Subcutaneous adipose tissue (tissue), 4 donors: ENCODE data around the gene CBFA2T3. TPM values are rescaled to one million over a fixed set of nuclear protein-coding genes. Genes with fewer than 3 reads are reported as not detected.

Experiments
- total RNA-seq, 4 donors: library from RNA; depleted of rRNA; stranded (reverse); fragments of >200 nt; gene quantifications; one replicate each; pipeline ENCODE4 v1.1.0, GENCODE V29; 2016
- TF ChIP-seq, protein P1 (sequence below): fragments of 450-650 bp; IDR thresholded peaks from one replicate; pipeline ENCODE4 v1.5.1; 2016; ENCODE audit warnings: low read depth, mild to moderate bottlenecking, control low read depth, antibody characterized with exemption, moderate library complexity

Gene CBFA2T3
- total RNA-seq, 4 donors from 2014 or later = 0.49 to 6.6 (median 1.1) TPM

GRCh38 chr16:88875703-88876234 lies 101.2 kb downstream of the CBFA2T3 start:
- TF ChIP-seq, protein P1, sequence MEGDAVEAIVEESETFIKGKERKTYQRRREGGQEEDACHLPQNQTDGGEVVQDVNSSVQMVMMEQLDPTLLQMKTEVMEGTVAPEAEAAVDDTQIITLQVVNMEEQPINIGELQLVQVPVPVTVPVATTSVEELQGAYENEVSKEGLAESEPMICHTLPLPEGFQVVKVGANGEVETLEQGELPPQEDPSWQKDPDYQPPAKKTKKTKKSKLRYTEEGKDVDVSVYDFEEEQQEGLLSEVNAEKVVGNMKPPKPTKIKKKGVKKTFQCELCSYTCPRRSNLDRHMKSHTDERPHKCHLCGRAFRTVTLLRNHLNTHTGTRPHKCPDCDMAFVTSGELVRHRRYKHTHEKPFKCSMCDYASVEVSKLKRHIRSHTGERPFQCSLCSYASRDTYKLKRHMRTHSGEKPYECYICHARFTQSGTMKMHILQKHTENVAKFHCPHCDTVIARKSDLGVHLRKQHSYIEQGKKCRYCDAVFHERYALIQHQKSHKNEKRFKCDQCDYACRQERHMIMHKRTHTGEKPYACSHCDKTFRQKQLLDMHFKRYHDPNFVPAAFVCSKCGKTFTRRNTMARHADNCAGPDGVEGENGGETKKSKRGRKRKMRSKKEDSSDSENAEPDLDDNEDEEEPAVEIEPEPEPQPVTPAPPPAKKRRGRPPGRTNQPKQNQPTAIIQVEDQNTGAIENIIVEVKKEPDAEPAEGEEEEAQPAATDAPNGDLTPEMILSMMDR = no peak

DNA sequence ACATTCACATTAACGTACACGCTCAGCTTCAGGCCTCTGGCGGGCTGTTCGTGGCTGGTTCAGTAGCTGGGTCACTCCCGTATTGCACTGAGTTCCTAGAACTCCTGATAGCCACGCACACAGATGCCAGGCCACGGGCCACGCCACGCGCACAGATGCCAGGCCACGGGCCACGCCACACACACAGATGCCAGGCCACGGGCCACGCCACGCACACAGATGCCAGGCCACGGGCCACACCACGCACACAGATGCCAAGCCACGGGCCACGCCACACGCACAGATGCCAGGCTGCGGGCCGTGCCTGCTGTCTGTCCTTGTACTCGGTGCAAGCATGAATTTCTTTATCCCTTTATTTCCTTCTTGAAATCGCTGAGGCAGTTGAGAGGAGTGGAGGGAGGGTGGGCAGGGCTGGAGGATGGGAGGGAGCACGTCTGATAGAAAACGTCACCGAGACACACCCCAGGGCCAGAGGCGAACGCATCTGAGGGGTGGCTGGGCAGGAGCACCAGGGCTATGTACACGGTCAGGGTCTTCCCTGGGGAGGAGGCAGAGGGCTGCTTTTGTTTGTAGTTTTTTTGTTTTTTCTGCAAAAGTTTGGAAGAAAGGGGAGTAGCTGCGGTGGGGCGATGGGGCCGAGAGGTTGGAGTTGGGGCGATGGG lies 101.9 kb downstream of the CBFA2T3 start:
- TF ChIP-seq, protein P1 = no peak

DNA sequence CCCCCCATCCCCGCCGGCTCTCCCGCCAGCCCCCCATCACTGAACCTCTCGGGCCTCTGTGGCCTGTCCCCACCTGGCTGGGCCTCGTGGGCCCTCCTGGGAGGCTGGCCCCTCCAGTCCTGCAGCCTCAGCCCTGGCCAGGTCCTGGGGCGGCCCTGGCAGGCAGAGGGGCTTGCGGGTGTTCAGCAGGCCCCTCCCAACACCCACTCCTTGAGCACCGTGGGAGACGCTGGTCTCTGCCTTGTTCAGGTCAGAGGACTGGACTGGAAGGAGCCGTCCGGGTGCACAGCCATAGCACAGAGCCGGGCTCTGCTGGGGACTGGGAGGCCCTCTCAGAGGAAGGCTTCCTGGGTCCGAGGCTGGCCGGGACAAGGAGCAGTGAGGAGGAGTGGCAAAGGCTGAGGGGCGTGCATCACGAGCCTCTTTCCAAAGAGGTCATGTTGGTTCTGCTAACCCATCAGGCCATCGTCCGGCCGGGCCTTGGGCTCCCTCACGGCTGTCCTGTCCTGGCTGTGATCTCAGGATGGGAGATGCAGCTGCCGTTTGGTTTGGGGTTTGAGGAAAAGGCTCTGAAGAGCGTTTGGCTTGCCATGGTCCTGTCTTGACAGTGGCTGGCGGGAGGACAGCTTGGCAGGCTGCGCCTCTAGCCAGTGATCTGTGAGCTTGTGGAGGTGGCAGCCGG lies 104.2 kb downstream of the CBFA2T3 start:
- TF ChIP-seq, protein P1 = no peak

DNA sequence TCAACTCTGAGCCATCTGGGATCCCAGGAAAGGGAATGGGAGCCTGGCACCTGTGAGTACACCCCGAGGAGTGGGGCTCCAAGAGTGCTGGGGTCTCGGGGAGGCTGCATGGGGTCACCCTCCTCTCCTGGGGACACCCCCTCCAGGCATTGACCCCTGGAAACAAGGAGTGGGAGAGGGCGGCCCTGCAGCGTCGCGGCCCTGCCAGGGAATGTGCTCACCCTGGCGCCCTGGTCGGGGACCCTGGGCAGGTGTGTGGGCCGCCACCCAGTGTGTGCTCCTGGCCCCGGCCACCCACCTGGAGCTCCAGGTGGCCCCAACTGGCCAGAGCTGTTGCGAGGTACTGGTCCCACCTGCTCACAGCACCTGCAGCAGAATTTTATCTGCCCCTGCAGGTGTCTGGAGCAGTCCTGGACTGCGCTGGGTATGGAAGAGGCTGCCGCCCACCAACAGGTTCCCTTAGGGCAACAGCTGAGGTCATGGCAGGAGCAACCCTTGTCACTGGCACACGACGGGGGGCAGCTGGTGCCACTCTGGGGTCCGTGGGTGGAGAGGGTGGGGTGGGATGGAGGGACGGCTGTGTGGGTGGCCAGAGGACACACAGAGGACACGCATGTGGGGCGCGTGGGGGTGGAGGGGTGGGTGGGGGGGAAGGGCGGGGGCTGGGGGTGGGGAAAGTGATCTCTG lies 105.1 kb downstream of the CBFA2T3 start:
- TF ChIP-seq, protein P1 = no peak

GRCh38 chr16:88871349-88871702 lies 105.7 kb downstream of the CBFA2T3 start:
- TF ChIP-seq, protein P1 = no peak

GRCh38 chr16:88870608-88871348 lies 106.2 kb downstream of the CBFA2T3 start:
- TF ChIP-seq, protein P1 = no peak
